Measurements from ENCODE around the gene ADSS1.

The ADSS1 gene

DNA sequence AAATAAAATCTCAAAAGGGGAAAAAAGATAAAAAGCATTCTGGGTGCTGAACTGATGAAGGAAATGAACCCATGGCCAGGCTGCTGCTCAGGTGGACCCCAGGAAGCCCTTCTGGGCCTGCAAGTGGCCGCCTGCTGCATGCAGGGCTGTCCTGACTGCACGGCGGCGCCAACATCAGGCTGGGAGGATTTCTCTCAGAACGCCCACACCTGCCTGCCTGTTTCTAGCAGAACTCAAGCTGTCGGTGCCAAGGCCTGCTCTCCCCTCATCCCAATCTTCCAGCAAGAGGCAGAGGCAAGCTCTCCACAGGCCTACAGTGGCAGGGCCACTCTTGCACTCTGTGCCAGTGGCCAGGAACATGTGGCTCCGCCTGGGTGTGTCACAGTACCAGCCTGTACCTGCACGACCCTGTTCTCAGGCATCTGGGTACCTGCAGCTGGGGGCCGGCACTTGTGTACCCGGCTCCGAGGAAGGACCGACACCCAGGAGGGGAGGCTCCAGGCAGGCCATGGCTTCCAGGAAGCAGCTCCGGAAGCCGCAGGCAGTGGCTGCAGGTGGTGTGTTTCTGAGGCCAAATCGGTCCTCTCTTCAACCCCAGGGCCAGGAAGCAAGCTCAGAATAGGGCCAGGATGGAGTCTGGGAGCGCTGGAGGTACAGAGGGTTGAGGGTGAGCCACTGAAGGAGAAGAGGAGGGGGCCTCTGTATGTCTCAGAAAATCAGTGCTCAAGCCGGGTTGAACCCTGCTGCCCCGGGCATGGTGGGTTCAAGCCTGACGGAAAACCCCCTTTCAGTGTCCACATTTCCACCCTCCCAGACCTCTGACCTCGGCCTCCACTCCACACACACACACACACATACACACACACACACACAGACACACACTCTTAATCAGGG, 37.2 kb upstream of the ADSS1 start:
- in situ Hi-C loops (cut with MboI; ENCODE audit: low sequenced_read_pairs), result no loop called here

DNA sequence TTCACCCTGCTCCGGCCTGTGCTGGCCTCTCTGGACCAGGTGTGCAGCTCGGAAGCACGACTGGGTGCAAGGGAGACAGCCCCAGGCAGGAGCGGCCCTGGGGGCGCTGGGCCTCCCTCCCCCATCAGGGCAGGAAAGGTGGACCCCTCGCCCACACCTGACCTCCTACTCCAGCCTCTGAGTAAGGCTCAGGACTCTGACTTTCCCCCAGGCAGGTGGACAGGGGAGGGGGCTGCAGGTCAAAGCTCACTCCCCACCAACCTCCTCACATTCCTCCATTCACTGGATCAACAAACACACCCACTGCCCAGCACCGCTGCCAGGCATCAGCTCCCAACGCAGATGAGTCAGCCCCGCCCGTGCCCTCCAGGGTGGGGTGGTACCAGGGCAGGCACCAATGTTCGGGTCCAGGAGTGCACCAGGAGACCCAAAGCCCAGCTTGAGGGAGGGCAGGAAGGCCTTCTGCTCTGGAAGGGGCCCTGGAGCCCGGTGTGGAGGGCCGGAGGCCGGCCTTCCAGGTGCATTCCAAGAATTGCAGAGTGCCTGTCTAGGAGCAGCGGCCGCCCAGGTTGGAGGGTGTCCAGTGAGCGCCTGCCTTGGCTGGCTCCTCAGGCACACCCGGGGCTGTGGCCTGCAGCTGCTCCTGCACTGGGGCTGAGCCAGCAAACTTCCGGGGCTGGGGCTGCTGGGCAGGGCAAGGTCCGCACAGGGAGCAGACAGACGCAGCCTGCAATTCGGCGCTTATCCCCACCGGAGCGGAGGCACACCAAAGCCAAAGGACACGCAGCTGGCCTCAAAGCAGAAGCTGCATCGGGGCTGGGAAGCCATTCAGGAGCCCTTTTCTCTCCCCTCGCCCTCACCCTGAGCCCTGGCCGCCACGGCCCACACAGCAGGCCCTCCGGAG, 36.2 kb upstream of the ADSS1 start:
- in situ Hi-C loops (cut with MboI; ENCODE audit: low sequenced_read_pairs), result no loop called here

DNA sequence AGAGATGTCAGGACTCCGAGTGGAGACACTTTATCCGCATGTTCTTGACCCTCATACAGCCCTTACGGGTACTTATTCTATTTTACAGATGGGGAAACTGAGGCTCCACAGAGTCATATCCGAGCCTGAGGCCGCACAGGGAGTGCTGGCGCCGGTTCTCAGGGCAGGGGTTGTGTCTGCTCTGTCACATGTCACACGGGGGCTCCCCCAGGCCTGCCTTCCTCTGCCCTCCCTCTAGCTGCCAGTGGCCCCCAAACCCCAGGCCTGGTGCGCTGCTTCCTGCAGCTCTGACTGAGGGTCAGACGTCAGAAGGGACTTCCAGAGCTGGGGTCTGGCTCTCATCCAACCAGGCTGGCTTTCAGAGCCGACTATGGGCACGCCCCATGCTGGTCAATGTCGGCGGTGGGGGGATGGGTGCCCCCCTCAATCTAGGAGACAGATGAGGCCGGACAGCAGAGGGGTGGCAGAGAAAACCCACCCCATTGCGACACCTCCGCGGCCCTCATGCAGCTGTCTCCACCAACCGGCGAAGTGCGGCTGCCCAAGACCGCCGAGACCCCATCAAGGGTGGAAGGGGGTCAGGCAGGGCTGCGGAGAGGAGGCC, 35.4 kb upstream of the ADSS1 start:
- in situ Hi-C loops (cut with MboI; ENCODE audit: low sequenced_read_pairs), result no loop called here

DNA sequence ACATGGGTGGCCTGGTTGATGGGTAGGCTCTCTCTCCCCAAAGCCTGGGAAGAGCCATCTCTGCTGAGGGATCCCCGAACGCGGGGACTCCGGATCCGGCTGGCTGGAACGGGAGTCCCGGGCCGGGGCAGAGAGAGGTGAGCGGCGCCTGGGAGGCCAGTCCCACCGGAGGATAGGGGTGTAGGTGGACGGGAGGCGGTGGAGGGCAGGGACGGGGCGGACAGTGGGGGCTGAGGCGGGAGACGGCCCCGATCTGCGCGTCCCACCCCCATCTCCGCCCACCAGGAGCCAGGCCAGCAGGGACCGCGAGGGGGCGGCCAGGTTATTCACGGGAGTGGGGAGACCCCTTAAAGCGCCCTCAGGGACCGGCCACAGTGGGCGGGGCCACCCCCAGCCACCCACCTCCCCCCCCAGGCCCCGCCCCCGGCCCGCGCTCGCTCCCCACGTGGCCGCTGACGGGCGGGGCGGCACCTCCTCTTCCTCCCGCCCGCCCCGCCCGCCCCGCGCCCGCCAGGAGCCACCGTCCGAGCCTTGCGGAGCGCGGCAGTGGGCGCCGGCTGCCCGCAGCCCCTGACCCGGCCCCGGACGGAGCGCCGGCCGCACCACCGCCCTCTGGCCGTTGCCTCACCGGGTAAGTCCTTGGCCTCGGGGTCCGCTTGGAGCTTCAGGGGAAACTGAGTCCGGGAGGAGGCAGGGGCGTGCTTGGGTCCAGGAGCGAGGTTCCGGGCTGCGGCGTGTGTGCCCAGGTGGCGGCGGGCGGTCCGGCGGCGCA, 34.7 kb upstream of the ADSS1 start, which contains the start of gene INF2:
INF2 (plus strand) TSS at position 510 of the 772 bp plus-strand sequence. CDS start 11,748 bp downstream, outside the sequence.
- in situ Hi-C loops (cut with MboI; ENCODE audit: low sequenced_read_pairs), result no loop called here

DNA sequence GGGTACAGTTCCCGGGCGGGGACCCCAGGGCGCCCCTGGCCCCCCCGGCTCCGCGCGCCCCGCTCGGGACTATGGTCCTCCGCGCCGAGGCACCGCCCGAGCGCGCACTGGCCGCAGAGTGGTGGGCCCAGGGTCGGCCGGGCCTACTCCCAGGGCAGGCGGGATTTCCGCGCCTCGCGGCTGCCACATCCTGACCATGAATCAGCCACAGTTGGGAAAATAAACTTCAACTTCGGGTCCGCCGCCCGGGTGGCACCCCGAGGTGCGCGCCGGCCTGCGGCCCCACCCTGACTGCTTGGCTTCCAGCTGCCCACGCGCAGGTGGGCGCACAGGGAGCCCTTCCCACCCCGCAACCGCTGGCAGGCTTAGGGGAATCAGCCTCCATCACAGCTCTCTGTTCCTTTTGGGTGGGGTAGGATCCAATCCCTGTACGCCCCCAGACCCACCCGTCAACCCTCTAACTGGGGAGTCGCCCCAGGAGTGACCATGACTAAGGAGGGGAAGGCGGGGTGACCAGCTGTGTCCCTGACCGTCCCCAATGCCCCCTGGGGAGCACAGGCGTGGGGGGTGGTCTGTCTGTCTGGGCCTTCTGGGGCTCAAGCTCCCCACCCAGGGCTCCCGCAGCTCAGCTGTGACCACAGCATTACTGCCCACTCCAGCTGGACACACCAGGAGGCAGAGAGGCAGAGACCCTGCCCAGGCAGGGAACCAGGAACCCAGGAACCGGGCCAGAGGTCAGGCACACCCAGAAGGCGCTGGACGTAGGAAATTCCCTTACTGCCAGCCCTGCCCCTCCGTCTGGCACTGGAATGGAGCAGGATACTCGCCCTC, 33.9 kb upstream of the ADSS1 start:
- in situ Hi-C loops (cut with MboI; ENCODE audit: low sequenced_read_pairs), result no loop called here

DNA sequence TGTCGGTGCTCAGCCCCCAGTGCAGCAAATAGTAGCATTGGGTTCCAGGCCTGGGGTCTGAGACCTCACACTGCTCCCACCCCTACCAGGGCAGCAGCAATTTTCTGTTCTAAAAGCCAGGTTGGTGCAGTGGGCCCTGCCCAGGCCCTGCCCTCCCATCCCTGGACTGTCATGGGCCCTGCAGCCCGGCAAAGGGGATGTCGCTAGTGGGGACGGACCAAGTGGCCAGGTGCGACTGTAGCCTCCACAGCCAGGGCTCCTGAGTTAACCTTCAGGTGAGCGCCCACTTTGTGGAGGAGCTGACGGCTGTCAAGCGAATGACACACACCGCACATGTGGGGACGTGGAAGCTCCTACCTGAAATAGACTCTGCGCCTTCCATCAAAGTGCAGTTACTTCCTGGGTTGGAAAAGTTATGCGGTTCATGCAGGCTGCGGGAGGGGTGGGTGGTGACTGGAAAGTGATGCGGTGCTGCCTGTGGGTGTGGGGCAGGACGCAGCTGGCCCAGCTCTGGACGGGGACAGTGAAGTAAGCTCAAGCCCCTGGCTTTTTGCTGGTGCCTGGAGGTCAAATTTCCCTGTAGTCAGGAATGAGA, 33.1 kb upstream of the ADSS1 start:
- in situ Hi-C loops (cut with MboI; ENCODE audit: low sequenced_read_pairs), result no loop called here

DNA sequence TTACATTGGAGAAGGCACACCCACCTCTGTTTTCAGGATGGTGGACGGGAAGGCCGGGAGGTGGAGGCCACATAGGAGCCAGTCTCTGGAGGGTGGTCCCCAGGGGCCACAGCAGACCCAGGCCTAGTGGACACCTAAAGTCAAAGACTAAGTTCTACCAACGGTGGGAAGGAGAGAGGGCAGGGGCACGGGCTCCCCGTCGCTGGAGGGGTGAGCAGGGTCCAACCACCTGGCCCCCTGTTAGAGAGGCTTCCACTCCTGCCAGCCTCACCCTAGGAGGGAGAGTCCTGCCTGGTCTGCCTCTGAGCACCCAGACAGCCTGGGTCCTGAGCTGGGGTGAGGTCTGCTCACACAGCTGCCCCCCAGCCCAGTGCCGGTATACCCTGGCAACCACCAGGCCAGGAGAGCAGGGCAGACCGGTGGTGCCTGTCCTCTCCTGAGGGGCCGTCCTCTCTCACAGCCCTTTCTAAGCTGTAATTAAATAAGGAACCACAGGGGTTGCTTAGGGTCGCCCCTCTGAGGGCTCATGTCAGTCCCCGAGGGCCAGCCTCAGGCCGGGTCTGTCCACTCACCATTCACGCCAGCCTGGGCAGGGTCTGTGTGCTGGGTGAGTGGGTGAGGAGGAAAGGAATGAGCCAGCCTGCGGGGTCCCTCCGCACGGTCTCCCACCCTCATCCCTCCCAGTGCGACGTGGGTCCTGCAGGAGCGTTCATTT, 32.3 kb upstream of the ADSS1 start:
- in situ Hi-C loops (cut with MboI; ENCODE audit: low sequenced_read_pairs), result no loop called here

DNA sequence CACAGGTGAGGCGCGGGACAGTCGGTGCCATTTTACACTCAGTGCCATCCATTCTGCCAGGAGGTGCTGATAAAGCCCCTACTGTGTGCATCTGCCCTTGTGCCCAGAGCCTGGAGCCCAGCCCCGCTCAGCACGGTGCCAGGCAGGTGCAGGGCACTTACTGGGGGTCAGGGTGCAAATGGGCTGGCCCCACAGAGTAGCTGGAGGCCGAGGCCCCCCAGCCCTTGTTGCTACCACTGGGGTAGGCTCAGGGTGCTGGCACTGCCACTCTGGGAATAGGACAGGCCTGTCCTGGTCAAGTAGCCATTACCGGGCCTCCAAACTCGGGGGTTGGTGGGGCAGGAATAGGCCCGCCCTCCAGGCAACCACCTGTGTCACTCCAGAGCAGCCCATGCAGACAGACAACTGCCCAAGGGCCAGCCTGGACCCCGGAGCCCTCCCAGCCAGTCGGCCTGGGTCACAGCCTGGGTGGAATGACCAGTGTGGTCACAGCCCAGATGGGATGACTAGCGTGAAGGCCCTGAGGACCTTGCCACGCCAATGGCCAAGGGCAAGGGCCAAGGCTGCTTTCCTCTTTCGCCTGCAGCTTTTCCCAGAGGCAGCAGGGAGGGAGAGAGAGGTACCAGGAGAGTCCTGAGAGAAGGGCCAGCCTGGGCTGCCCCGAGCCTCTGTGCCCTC, 31.6 kb upstream of the ADSS1 start:
- in situ Hi-C loops (cut with MboI; ENCODE audit: low sequenced_read_pairs), result no loop called here

DNA sequence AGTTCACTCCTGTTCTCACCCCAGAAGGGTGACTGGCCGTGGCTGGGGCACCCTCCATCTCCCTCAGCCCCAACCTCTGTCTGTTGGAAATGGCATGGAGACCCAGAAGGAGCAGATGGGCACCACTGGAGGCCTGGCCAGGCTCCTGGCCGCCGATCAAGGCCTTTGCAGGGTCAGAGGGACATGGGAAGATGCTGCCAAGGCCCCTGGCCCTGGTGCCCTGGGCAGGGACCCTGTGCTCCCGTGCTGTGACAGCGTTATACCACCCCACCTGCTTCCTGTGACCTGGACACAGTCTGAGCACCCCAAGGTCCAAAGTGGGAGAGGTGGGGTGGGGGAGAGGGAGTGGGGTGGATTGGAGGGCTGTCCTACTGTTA, 31.1 kb upstream of the ADSS1 start:
- in situ Hi-C loops (cut with MboI; ENCODE audit: low sequenced_read_pairs), result no loop called here

DNA sequence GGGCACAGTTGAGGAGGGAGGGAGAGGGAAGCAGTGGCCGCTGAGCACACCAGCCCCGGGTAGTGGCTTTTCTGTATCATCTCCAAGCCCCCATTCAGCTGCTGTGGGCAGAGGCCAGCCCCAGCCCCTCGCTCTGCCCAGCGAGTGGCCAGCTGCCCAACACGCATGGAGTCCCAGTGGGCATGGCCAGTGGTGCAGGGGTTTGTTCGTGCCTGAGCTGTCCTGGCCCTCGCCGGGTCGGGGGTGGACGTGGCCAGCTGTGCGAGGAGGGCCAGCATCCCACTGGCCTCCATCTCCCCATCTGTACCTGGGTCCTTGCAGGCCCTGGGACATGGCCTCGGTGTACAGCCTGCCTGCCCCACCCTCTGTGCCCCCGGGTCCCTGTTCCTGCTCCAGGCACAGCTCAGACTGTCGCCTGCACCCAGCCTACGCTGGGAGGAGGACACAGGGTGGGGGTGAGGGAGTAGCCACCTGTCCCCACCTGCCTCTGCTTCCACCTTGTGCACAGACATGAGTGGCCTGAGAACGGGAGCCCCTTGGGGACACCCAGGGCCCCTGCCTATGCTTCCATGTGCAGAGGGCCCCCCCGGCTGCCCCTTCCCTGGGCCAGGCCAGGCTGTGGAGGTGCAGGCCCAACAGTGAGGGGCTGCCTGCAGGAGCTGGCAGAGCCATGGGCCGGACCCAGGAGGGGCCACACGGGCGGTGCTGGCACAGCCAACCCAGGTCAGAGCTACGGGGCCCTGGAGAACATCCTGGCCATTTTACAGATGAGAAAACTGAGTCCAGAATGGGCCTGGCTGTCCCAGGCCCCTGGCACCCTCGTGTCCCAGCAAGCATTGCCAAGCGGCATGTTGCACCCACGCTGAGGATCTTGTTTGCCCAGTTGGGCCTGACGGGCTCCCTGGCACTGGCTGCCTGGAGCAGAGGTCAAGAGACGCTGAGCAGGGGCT, 30.3 kb upstream of the ADSS1 start:
- in situ Hi-C loops (cut with MboI; ENCODE audit: low sequenced_read_pairs), result no loop called here

DNA sequence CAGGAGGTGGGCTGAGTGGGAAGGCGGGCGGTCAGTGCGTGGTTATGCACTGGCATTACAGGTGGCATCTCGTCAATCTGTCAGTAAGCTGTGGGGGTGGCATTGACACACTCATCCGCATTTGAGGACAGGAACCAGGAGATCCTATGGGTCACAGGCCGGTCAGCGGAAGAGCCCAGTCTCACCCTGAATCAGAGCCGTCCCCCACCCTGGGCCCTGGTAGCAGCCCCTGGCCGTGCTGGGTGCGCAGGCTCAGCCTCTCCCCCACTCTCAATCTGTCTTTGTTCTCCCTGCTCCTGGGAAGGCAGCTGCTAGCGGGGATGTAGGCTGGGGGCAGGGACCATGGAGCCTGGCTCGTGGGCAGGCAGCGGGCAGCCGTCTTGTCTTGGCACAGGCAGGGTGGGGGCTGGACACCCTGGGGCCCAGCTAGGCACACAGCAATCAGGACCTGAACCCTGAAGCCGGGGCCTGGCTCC, 29.5 kb upstream of the ADSS1 start:
- in situ Hi-C loops (cut with MboI; ENCODE audit: low sequenced_read_pairs), result no loop called here

DNA sequence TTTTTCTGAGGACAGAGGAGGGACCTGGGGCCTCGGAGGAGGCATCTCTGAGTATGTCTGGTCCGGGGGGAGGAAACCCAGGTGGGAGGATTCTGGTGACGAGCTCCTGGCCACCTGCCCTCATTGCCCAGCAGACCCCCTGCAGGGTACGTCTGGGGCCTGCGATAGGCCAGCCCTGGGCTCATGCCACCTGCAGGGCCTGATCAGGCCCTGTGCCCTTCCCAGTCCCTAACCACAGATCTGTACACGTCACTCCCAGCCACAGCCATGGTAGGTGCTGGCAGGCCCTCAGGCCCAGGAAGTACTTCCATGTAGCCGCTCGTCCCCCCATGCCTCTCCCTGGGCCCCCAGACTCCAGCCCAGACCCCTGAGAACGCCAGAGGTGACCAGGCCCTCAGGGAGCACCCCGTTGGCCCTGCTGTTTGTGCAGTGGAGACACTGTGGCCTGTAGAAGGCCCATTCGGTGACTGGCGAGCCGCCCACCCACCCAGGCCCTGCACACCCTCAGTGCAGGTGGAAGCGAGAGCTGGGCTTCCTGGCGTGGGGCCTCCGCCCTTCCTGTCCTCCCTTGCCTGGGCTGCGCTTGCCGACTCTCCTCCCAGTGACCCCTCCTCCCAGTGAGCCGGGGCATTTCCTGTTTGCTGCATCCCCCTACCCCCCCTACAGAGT, 28.9 kb upstream of the ADSS1 start:
- in situ Hi-C loops (cut with MboI; ENCODE audit: low sequenced_read_pairs), result loop anchor here (5.0 kb wide), 1 partner anchor 38 kb away; no protein-coding TSS in a partner anchor

DNA sequence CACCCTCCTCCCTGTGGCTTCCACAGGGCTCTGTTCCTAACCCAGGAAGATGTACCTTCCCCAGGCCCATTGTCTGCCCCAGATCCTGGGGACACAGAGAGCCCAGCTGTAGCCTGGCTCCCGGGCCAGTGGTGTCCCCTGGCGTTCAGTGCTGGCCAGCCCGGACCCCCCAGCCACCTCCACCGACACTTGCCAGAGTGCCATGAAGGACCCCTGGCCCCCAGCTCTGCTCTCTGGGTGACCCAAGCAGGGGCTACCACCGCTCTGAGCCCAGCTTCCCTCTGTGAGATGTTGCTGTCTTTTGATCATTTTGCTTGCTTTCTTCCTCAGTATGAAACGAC, 28.4 kb upstream of the ADSS1 start:
- in situ Hi-C loops (cut with MboI; ENCODE audit: low sequenced_read_pairs), result loop anchor here (5.0 kb wide), 1 partner anchor 38 kb away; no protein-coding TSS in a partner anchor

DNA sequence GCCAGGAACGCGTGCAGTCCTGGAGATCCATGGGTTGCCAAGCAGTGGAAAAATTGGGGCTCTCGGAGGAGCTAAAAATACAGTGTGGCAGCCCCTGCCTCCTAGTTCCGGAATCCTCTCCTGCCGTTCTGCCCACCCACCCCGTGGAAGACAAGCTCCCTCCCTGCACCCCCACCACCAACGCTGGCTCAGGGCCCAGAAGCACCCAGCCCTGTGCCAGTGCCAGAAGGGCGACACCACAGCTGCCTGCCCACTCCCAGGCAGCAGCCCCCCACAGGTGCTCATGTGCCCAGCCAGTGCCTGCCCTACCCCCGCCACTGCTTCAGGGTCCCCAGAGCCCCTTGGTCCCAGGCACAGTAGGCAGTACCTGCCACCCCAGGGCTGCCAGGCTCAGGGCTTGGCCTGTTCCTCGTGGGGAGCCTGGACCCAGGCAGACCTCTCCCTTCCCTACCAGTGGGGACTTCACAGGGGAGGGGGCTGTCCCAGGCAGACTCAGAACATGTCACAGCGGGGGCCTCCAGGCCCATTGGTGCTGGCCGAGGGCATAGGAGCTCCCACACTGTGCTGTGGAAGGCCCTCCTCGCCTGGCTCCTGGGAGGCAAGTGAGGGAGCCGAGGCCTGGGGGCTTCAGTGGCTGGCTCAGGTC, 27.2 kb upstream of the ADSS1 start:
- in situ Hi-C loops (cut with MboI; ENCODE audit: low sequenced_read_pairs), result loop anchor here (5.0 kb wide), 1 partner anchor 39 kb away; no protein-coding TSS in a partner anchor

DNA sequence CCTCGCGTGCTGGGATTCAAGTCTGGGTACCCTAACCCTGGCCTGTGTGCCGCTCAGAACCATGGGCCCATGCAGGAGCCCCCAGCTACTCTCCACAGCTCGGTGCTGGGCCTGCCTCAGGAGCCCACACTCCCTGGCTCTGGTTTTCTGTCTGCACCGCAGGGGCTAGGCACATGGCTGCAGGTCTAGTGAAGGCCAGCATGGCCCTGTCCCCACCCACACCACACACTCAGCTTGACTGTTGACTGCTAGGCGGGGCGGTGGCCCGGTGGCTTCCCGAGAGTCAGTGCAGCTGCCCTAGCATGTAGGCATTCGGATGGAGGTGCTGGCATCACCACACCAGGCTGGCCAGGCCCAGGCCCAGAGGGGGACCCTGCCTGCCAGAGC, 26.7 kb upstream of the ADSS1 start:
- in situ Hi-C loops (cut with MboI; ENCODE audit: low sequenced_read_pairs), result loop anchor here (5.0 kb wide), 1 partner anchor 40 kb away; no protein-coding TSS in a partner anchor
